Nephron progenitor cell (in vitro differentiated cells): Measurements from ENCODE around the gene DLG5.
A peak's percentile ranks its signal among the peaks of the same experiment; 100 is the strongest.

Source experiments
- DNase-seq: peaks from one replicate; pipeline ENCODE4 v3.0.0; 2021
- H3K27ac Mint-ChIP-seq: 2 replicates; pipeline ENCODE4 v1.8.0; 2021; ENCODE audit warnings: mild to moderate bottlenecking, moderate library complexity, mixed read lengths
- H3K27me3 Mint-ChIP-seq: 2 replicates; pipeline ENCODE4 v1.8.0; 2021; ENCODE audit warnings: mild to moderate bottlenecking, low read depth, mixed read lengths; ENCODE audit not compliant: poor library complexity
- H3K36me3 Mint-ChIP-seq: 2 replicates; pipeline ENCODE4 v1.8.0; 2021; ENCODE audit warnings: low read depth, mixed read lengths
- H3K4me1 Mint-ChIP-seq: 2 replicates; pipeline ENCODE4 v1.8.0; 2021; ENCODE audit warnings: mixed read lengths
- H3K4me3 Mint-ChIP-seq: 2 replicates; pipeline ENCODE4 v1.8.0; 2021; ENCODE audit warnings: mild to moderate bottlenecking, moderate library complexity, mixed read lengths
- H3K9me3 Mint-ChIP-seq: 2 replicates; pipeline ENCODE4 v1.8.0; 2021; ENCODE audit warnings: mild to moderate bottlenecking, moderate library complexity, mixed read lengths
- CTCF ChIP-seq: fragments of 200-600 bp; sonication (generic); IDR thresholded peaks from 2 replicates; pipeline ENCODE4 v1.5.0; 2021; ENCODE audit warnings: antibody characterized with exemption

Gene DLG5

GRCh38 chr10:77959887-77960455 lies 33.4 kb upstream of the DLG5 start:
- Mint-ChIP-seq H3K27me3 (peaks cover 2% of the 10 kb centered on the region), H3K4me1 (peaks cover 10% of the 10 kb centered on the region)

GRCh38 chr10:77959384-77959783 lies 32.8 kb upstream of the DLG5 start:
- H3K9me3 Mint-ChIP-seq: peaks cover 15% of the 10 kb centered on the region
- no peak overlapping the region for H3K4me3 Mint-ChIP-seq
- no peak overlapping the region for H3K27ac Mint-ChIP-seq
- H3K27me3 Mint-ChIP-seq: peaks cover 2% of the 10 kb centered on the region
- TF ChIP-seq CTCF: no peak
- H3K4me1 Mint-ChIP-seq: peaks cover 10% of the 10 kb centered on the region
- H3K36me3 Mint-ChIP-seq: no peaks in the 10 kb centered on the region
- no peak for DNase-seq

More at GRCh38 chr10:77959887-77960455, 33.4 kb upstream of the DLG5 start:
- Mint-ChIP-seq H3K4me3 (no peak overlapping the region), H3K27ac (no peak overlapping the region), H3K36me3 (peaks cover 4% of the 10 kb centered on the region), H3K9me3 (peaks cover 21% of the 10 kb centered on the region)
- TF ChIP-seq CTCF: no peak
- no peak for DNase-seq

- no peak for DNase-seq
- Mint-ChIP-seq H3K4me3 (no peak overlapping the region), H3K27ac (no peak overlapping the region), H3K27me3 (peaks cover 6% of the 10 kb centered on the region), H3K9me3 (peaks cover 37% of the 10 kb centered on the region), H3K36me3 (peaks cover 20% of the 10 kb centered on the region), H3K4me1 (peaks cover 16% of the 10 kb centered on the region)
- TF ChIP-seq CTCF: no peak
Observed at GRCh38 chr10:77955136-77955535, 28.6 kb upstream of the DLG5 start.

- peaks cover 5% of the 10 kb centered on the region for H3K27me3 Mint-ChIP-seq
- peak; percentile 61 for DNase-seq
- peaks cover 44% of the 10 kb centered on the region for H3K9me3 Mint-ChIP-seq
- no peak overlapping the region for H3K4me3 Mint-ChIP-seq
- peak overlapping the region; percentile 47 for H3K27ac Mint-ChIP-seq
- peaks cover 33% of the 10 kb centered on the region for H3K4me1 Mint-ChIP-seq
- TF ChIP-seq CTCF: no peak
- H3K36me3 Mint-ChIP-seq: peaks cover 20% of the 10 kb centered on the region
Observed at GRCh38 chr10:77949167-77949566, 22.6 kb upstream of the DLG5 start.

- H3K4me3 Mint-ChIP-seq: no peak overlapping the region
Observed at GRCh38 chr10:77946084-77946483, 19.5 kb upstream of the DLG5 start.

More at GRCh38 chr10:77946084-77946483, 19.5 kb upstream of the DLG5 start:
- Mint-ChIP-seq H3K27me3 (peaks cover 8% of the 10 kb centered on the region), H3K4me1 (peaks cover 50% of the 10 kb centered on the region), H3K9me3 (peaks cover 16% of the 10 kb centered on the region), H3K36me3 (peaks cover 8% of the 10 kb centered on the region), H3K27ac (no peak overlapping the region)
- DNase-seq: no peak
- TF ChIP-seq CTCF: no peak
